ENCODE results near the gene OR2S2.
"Not testable (repeated sequence)": the region's sequence is repeated elsewhere in the genome, so short reads cannot be mapped to it uniquely, and the experiment has no call there.

OR2S2 gene

GRCh38 chr9:35930521-35930920 lies 27.4 kb downstream of the OR2S2 start:
- no peak for DNase-seq

GRCh38 chr9:35929453-35929718 lies 28.6 kb downstream of the OR2S2 start:
- no peak for DNase-seq

- no peak for DNase-seq
These were observed 29.1 kb downstream of the OR2S2 start for GRCh38 chr9:35928591-35929452.

GRCh38 chr9:35923927-35924763 lies 33.8 kb downstream of the OR2S2 start:
- DNase-seq = no peak

- DNase-seq = no peak
These were observed 34.4 kb downstream of the OR2S2 start for GRCh38 chr9:35923598-35923926.

GRCh38 chr9:35920051-35920620 lies 37.8 kb downstream of the OR2S2 start:
- no peak for DNase-seq

GRCh38 chr9:35919212-35920008 lies 38.5 kb downstream of the OR2S2 start:
- no peak for DNase-seq

GRCh38 chr9:35918780-35919179 lies 39.2 kb downstream of the OR2S2 start:
- no peak for DNase-seq

- DNase-seq = no peak
These were observed 40.7 kb downstream of the OR2S2 start for GRCh38 chr9:35917261-35917660.

- DNase-seq = no peak
These were observed 42.2 kb downstream of the OR2S2 start for GRCh38 chr9:35915681-35916294.

- no peak for DNase-seq
These were observed 43.6 kb downstream of the OR2S2 start for GRCh38 chr9:35914301-35914807.

- not testable (repeated sequence) for DNase-seq
These were observed 44.5 kb downstream of the OR2S2 start for GRCh38 chr9:35913429-35913828.

- DNase-seq = no peak
These were observed 45.1 kb downstream of the OR2S2 start for GRCh38 chr9:35912791-35913400.

GRCh38 chr9:35911690-35912089 lies 46.3 kb downstream of the OR2S2 start:
- DNase-seq = no peak

- no peak for DNase-seq
These were observed 47.2 kb downstream of the OR2S2 start for GRCh38 chr9:35910613-35911359.

- DNase-seq = no peak
These were observed 48.0 kb downstream of the OR2S2 start for GRCh38 chr9:35909687-35910612.

GRCh38 chr9:35909274-35909673 lies 48.7 kb downstream of the OR2S2 start, which contains the start of gene SPAAR:
Gene SPAAR (plus strand): TSS chr9:35909490. CDS start chr9:35910464, 974 bp downstream.
- no peak for DNase-seq

GRCh38 chr9:35908504-35909125 lies 49.3 kb downstream of the OR2S2 start:
- no peak for DNase-seq

- DNase-seq = peak; percentile 4
These were observed 50.0 kb downstream of the OR2S2 start for GRCh38 chr9:35907711-35908503.

Measured in NCI-H774 (cell line).